ENCODE results near the gene BCAT1. TPM values are rescaled to one million over a fixed set of nuclear protein-coding genes. Genes with fewer than 3 reads are reported as not detected.
"Not testable (repeated sequence)": the region's sequence is repeated elsewhere in the genome, so short reads cannot be mapped to it uniquely, and the experiment has no call there.

The BCAT1 gene
- polyA plus RNA-seq, 1 experiment = 61.1 TPM

GRCh38 chr12:24929953-24930352 is 18.9 kb downstream of the BCAT1 start:
- ChIA-PET POLR2A (interaction anchor here (0.7 to 1.3 kb wide), 2 partner anchors 18 to 46 kb away, joined by 4 to 11 read pairs; partner anchors contain the start of gene BCAT1), CTCF (no interaction called here)
- no peak for TF ChIP-seq CTCF (IDR thresholded peaks at IDR 0.05; ENCODE audit: low read depth, low read length)
- Histone ChIP-seq H3K27me3 (ENCODE audit: control insufficient read depth, insufficient read depth, low read length) (no peaks in the 10 kb centered on the region), H3K9me3 (ENCODE audit: control insufficient read depth, insufficient read depth, low read length) (peaks cover 6% of the 10 kb centered on the region), H3K27ac (ENCODE audit: low read depth, low read length) (peak overlapping the region; percentile 47), H3K4me3 (ENCODE audit: low read depth, low read length) (no peak overlapping the region)
- no peak for DNase-seq (ENCODE audit: low read depth, low spot score)

- CTCF ChIA-PET; DNase-seq (ENCODE audit: low read depth, low spot score); H3K27me3 ChIP-seq (ENCODE audit: control insufficient read depth, insufficient read depth, low read length); H3K27ac ChIP-seq (ENCODE audit: low read depth, low read length); H3K9me3 ChIP-seq (ENCODE audit: control insufficient read depth, insufficient read depth, low read length); H3K4me3 ChIP-seq (ENCODE audit: low read depth, low read length): not testable (repeated sequence)
- POLR2A ChIA-PET = interaction anchor here (1.1 kb wide), 1 partner anchor 17 kb away, joined by 3 read pairs; no protein-coding TSS in a partner anchor
These were observed 20.2 kb downstream of the BCAT1 start for GRCh38 chr12:24928533-24929306.

- Histone ChIP-seq H3K27ac (ENCODE audit: low read depth, low read length) (peak overlapping the region; percentile 39), H3K4me3 (ENCODE audit: low read depth, low read length) (no peak overlapping the region), H3K9me3 (ENCODE audit: control insufficient read depth, insufficient read depth, low read length) (peaks cover 6% of the 10 kb centered on the region; the same call in 1 of the 2 replicates), H3K27me3 (ENCODE audit: control insufficient read depth, insufficient read depth, low read length) (no peaks in the 10 kb centered on the region)
- DNase-seq (ENCODE audit: low read depth, low spot score) = no peak
- ChIA-PET CTCF (no interaction called here), POLR2A (no interaction called here)
- TF ChIP-seq CTCF (IDR thresholded peaks at IDR 0.05; ENCODE audit: low read depth, low read length) = no peak
These were observed 20.8 kb downstream of the BCAT1 start for GRCh38 chr12:24928131-24928530.

GRCh38 chr12:24926080-24926479 is 22.8 kb downstream of the BCAT1 start:
- H3K27ac ChIP-seq (ENCODE audit: low read depth, low read length); H3K9me3 ChIP-seq (ENCODE audit: control insufficient read depth, insufficient read depth, low read length); H3K4me3 ChIP-seq (ENCODE audit: low read depth, low read length); POLR2A ChIA-PET; CTCF ChIA-PET; DNase-seq (ENCODE audit: low read depth, low spot score); H3K27me3 ChIP-seq (ENCODE audit: control insufficient read depth, insufficient read depth, low read length): not testable (repeated sequence)

GRCh38 chr12:24922090-24922489 is 26.8 kb downstream of the BCAT1 start:
- ChIA-PET POLR2A (interaction anchor here (0.7 kb wide), 1 partner anchor 13 kb away, joined by 4 read pairs; no protein-coding TSS in a partner anchor), CTCF (no interaction called here)
- Histone ChIP-seq H3K4me3 (ENCODE audit: low read depth, low read length) (no peak overlapping the region), H3K27ac (ENCODE audit: low read depth, low read length) (no peak overlapping the region), H3K27me3 (ENCODE audit: control insufficient read depth, insufficient read depth, low read length) (no peaks in the 10 kb centered on the region), H3K9me3 (ENCODE audit: control insufficient read depth, insufficient read depth, low read length) (peaks cover 6% of the 10 kb centered on the region; the same call in 1 of the 2 replicates)
- no peak for TF ChIP-seq CTCF (IDR thresholded peaks at IDR 0.05; ENCODE audit: low read depth, low read length)
- DNase-seq (ENCODE audit: low read depth, low spot score) = no peak
